BJ (cell line): ENCODE measurements around the gene FRMD5. TPM values are rescaled to one million over a fixed set of nuclear protein-coding genes. Genes with fewer than 3 reads are reported as not detected.

Experiments used
- CTCF ChIA-PET: fragments of 350-600 bp; formaldehyde crosslinking; extraction: SDS; loops from one replicate; lab custom pipeline; 2021; ENCODE audit warnings: antibody characterized with exemption, inconsistent platforms; lab: Yijun Ruan, JAX
- POLR2A ChIA-PET: fragments of 300-600 bp; sonication (Branson Sonifier 250); formaldehyde crosslinking; extraction: SDS; loops from one replicate; lab custom pipeline; 2021; ENCODE audit warnings: antibody characterized with exemption; lab: Charles Lee
- DNase-seq: peaks from one replicate; pipeline ENCODE4 v3.0.0-alpha.2; 2011; ENCODE audit warnings: low read depth
- H3K27me3 ChIP-seq: 2 replicates; pipeline ENCODE4 v1.6.0; 2011; ENCODE audit warnings: low read length; ENCODE audit not compliant: control insufficient read depth, insufficient read depth
- H3K36me3 ChIP-seq: 2 replicates; pipeline ENCODE4 v1.5.1; 2011; ENCODE audit warnings: low read length; ENCODE audit not compliant: control insufficient read depth, insufficient read depth
- H3K4me3 ChIP-seq: 2 replicates; pipeline ENCODE4 v1.5.1; 2011; ENCODE audit warnings: low read depth, mild to moderate bottlenecking, control low read depth, low read length
- CTCF ChIP-seq: IDR thresholded peaks from 2 replicates; pipeline ENCODE4 v1.5.1; 2011; ENCODE audit warnings: low read depth, mild to moderate bottlenecking, control low read depth, inconsistent platforms, low read length, moderate library complexity; ENCODE audit not compliant: insufficient read depth
- polyA plus RNA-seq: library from polyadenylated mRNA; depleted of rRNA; stranded (reverse); fragments of >200 nt; gene quantifications from 2 replicates; pipeline ENCODE4 v1.2.3, GENCODE V29; 2011

Gene FRMD5
- polyA plus RNA-seq, 1 experiment = 0.96 TPM

- H3K4me3 ChIP-seq = no peak overlapping the region
- no peak for TF ChIP-seq CTCF
- ChIA-PET POLR2A (no interaction called here), CTCF (interaction anchor here (2.3 kb wide), 2 partner anchors 12 to 150 kb away, joined by 6 to 8 read pairs; no protein-coding TSS in a partner anchor)
- H3K36me3 ChIP-seq = no peaks in the 10 kb centered on the region
- no peaks in the 10 kb centered on the region for H3K27me3 ChIP-seq
- no peak for DNase-seq
Measured at GRCh38 chr15:43916326-43916660, 278.8 kb downstream of the FRMD5 start.

DNA sequence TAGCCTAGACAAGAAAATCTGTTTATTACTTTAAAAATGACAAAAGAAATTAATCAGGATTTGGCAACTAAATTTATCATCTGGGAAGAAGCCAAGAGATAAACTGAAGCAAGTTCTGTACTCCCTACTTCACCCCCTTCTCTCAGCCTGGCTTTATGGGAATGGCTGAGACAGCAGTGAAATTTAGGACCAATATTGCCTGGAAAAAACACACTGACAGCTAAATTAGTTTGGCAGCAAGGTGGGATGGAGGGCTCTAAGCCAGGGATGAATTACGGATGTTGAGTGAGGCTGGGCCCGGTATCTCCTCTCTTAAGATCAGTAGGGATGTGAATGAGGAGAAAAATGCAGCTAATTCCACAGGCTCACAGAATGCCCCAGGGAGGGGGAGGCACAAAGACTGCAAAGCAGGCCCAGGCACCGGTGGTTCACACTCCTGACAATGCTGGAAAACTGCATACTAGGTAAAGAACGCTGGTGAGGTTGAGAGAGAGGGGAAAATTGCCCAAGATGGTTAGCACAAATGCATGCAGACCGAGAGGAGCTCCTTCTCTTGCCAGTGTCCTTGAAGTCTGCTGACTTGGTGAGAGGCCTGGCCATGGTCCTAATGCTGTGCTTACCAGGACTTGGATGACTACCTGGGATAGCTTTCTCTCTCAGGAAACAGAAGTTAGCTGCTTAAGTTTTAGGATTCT, 279.3 kb downstream of the FRMD5 start:
- DNase-seq = no peak
- no peaks in the 10 kb centered on the region for H3K27me3 ChIP-seq
- CTCF ChIA-PET = interaction anchor here (0.6 to 2.3 kb wide), 3 partner anchors 11 to 208 kb away, joined by 3 to 8 read pairs (median 6); no protein-coding TSS in a partner anchor
- TF ChIP-seq CTCF = no peak
- no peak overlapping the region for H3K4me3 ChIP-seq
- POLR2A ChIA-PET = no interaction called here
- H3K36me3 ChIP-seq = no peaks in the 10 kb centered on the region

GRCh38 chr15:43913941-43914340, 281.1 kb downstream of the FRMD5 start:
- TF ChIP-seq CTCF = no peak
- Histone ChIP-seq H3K27me3 (no peaks in the 10 kb centered on the region), H3K36me3 (no peaks in the 10 kb centered on the region), H3K4me3 (no peak overlapping the region)
- CTCF ChIA-PET = interaction anchor here (0.7 to 2.1 kb wide), 4 partner anchors 9 to 153 kb away, joined by 4 to 10 read pairs (median 6); no protein-coding TSS in a partner anchor
- POLR2A ChIA-PET = no interaction called here
- no peak for DNase-seq

GRCh38 chr15:43913026-43913780, 281.9 kb downstream of the FRMD5 start:
- no peak for TF ChIP-seq CTCF
- no peaks in the 10 kb centered on the region for H3K36me3 ChIP-seq
- no peaks in the 10 kb centered on the region for H3K27me3 ChIP-seq
- H3K4me3 ChIP-seq = no peak overlapping the region
- DNase-seq = peak; percentile 89
- POLR2A ChIA-PET = no interaction called here
- CTCF ChIA-PET = interaction anchor here (0.7 to 2.1 kb wide), 6 partner anchors 9 to 153 kb away, joined by 3 to 10 read pairs (median 5); no protein-coding TSS in a partner anchor

- no peak for DNase-seq
- Histone ChIP-seq H3K4me3 (no peak overlapping the region), H3K27me3 (no peaks in the 10 kb centered on the region), H3K36me3 (no peaks in the 10 kb centered on the region)
- POLR2A ChIA-PET = interaction anchor here (0.7 kb wide), 1 partner anchor 84 kb away, joined by 8 read pairs; no protein-coding TSS in a partner anchor
- no peak for TF ChIP-seq CTCF
- CTCF ChIA-PET = interaction anchor here (1.5 kb wide), 1 partner anchor 9 kb away, joined by 5 read pairs; no protein-coding TSS in a partner anchor
Measured at GRCh38 chr15:43912208-43912607, 282.9 kb downstream of the FRMD5 start.
